Posterior vena cava (tissue), 2 donors: ENCODE data around the gene CTPS1. TPM values are rescaled to one million over a fixed set of nuclear protein-coding genes. Genes with fewer than 3 reads are reported as not detected.

Source experiments
- DNase-seq: peaks from one replicate; pipeline ENCODE4 v3.0.0-alpha.2; 2020; ENCODE audit warnings: low spot score
- intact Hi-C, 2 donors: fragments of 100-400 bp; cut with DNase I; formaldehyde crosslinking; loops; one replicate each; pipeline versions ENCODE4 v1.14.1 to v1.14.2; 2022 to 2023
- total RNA-seq, 2 donors: library from RNA; stranded (reverse); fragmentation: NEBNext Ultra II Directional; extraction: Animal tissue kit (Norgen Biotek cat#: 25700); gene quantifications; one replicate each; pipeline ENCODE4 v1.2.1, GENCODE V29; 2021
- donor health status: DM: yes; HTN: yes; CAD: no.
- donor health status: DM: yes; HTN: yes; CAD: no.

The CTPS1 gene
- total RNA-seq, 2 donors from 2014 or later = 37.7 to 39.1 TPM

GRCh38 chr1:41041614-41042270 is 62.2 kb downstream of the CTPS1 start:
- intact Hi-C loops = no loop called here
- DNase-seq = no peak

DNA sequence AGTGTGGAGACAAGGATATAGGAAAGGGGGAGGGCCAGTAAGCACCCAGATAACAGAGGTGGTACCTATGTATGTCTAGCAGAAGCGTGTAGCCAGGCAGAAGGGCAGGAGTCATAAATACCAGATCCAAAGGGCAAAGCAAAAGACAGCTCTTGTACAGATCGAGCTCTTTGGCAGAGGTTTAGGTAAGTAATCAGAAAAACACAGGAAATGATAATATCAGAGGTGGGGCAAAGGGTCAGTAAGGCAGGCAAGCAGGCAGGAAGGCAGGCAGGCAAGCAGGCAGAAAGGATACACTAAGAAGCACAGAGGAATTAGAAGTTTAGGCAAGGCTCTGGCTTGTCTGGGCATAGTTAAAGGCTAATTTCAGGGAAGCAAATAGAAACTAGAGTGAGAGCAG is 64.7 kb downstream of the CTPS1 start:
- intact Hi-C loops = no loop called here
- no peak for DNase-seq

GRCh38 chr1:41045740-41046139 is 66.2 kb downstream of the CTPS1 start:
- DNase-seq = no peak
- intact Hi-C loops = no loop called here

DNA sequence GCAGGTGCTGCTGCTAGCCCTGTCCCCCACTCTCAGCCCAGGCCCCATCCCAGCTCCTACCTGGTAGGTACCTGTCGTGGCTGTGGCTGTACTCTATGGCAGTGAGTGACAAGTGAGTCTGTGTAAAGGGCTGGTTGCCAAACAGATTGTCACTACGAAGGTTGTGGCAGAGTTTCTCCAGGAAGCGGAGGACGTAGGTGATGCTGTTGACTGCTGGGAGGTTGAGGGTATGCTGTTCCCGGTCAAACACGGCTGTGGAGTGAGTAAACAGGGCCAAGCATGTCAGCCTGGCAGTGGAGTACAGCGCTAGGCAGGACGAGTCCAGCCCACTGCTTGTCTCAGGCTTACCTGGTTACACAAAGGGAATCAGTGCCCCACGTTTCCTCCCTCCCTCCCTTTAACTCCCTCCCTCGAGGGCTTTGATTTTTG is 66.9 kb downstream of the CTPS1 start:
- intact Hi-C loops = no loop called here
- DNase-seq = no peak

DNA sequence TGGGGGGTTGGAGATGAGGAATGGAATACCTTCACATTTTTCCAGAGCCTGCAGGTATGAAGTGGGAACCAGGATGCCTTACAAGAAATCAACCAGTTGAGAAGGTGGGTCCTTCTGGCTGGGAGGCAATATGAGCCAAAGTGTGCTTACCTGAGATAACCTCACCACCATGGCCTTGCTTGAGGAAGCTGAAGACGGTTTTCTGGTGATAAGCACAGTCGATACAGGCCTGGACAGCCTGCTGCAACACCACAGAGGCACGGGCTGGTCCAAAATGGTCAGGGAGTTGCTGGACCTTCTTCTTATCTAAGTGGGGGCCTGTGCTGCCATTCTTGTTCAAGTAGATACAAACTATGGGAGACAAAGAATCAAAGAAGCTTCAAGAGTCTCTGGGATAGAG is 69.0 kb downstream of the CTPS1 start:
- intact Hi-C loops = no loop called here

GRCh38 chr1:41051022-41051421 is 71.5 kb downstream of the CTPS1 start:
- intact Hi-C loops = no loop called here
- DNase-seq = no peak

More for the DNA sequence above, 69.0 kb downstream of the CTPS1 start:
- no peak for DNase-seq

DNA sequence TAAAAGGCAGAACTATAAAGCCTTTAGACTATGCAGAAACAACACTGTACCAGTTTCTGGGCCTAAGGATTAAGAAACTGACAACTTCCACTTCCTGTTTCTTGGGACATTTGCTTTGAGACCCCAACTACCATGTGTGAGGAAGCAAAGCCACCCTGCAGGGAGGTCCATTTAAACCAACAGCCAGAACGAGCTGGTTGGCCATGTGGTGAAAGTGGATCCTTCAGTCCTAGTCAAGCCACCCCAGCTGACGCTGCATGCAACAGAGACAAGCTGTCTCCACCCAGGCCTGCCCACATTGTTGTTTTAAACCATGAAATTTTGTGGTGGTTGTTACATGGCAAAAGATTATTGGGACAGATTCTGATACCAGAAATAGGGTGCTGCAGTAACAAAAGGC is 73.8 kb downstream of the CTPS1 start:
- no peak for DNase-seq
- intact Hi-C loops = no loop called here

DNA sequence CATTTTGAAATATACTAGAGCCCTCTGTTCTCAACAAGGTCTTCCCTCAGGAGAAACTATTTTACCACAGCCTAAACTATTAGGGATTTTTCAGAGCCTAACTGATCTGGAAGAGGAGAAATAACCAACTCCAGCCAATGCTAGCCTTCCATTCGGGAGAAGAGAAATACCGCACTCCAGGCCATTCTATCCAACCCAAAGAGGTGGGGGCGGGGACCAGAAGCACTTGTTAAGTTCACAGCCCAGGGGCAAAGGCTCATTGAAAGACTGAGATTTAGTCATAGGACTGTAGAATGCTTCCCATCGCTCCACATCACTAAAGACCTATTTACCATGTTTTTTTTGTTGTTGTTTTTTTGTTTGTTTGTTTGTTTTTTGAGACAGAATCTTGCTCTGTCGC is 77.4 kb downstream of the CTPS1 start:
- no peak for DNase-seq
- intact Hi-C loops = no loop called here

Other genes with a start within 250 kb of the CTPS1 start
- gene KCNQ4, start 195.9 kb upstream of the CTPS1 start, total RNA-seq = 10 to 100 TPM; 10.3 to 11.4 TPM
- gene CITED4, start 117.3 kb upstream of the CTPS1 start, total RNA-seq = 1 to 10 TPM; 8.3 to 9.5 TPM
- under 1 TPM; 0.14 to 0.38 TPM for gene SLFNL1, start 42.0 kb downstream of the CTPS1 start, total RNA-seq